NCI-H2107 treated with DMSO at 0.1 percent for 48 hours (cell line): ENCODE results near the gene TNFAIP8.
"Not testable (repeated sequence)": the region's sequence is repeated elsewhere in the genome, so short reads cannot be mapped to it uniquely, and the experiment has no call there.

Source experiments
- DNase-seq: peaks from one replicate; lab custom pipeline; 2025; ENCODE audit not compliant: unreplicated experiment; lab: John Stamatoyannopoulos, UW

The TNFAIP8 gene

GRCh38 chr5:119412279-119413227 is 56.7 kb downstream of the TNFAIP8 start:
- DNase-seq = no peak

- not testable (repeated sequence) for DNase-seq
Measured at GRCh38 chr5:119414124-119414734, 58.4 kb downstream of the TNFAIP8 start.

GRCh38 chr5:119417891-119418605 is 62.2 kb downstream of the TNFAIP8 start:
- DNase-seq = no peak

DNA sequence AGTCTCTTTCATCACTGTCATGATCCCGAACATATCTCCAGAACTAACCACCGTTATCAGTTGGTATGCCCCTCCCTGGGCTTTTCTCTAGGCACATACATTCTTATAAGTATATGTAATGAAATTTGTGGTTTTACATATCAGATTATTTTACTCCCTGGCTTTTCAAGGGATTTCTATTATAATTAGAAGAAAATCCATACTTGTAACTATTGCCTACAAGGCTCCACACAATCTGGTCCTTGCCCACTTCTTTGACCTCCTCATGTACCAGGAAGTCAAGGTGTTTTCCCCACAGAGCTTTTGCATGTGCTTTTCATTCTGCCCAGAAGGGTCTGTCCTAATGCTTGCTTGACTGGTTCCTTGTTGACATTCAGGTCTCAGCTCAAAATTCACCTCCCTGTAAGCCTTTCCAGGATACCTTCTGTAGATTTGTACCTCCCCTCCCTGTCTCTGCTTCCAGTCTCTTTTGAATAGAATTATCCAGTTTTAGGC is 62.8 kb downstream of the TNFAIP8 start:
- no peak for DNase-seq

DNA sequence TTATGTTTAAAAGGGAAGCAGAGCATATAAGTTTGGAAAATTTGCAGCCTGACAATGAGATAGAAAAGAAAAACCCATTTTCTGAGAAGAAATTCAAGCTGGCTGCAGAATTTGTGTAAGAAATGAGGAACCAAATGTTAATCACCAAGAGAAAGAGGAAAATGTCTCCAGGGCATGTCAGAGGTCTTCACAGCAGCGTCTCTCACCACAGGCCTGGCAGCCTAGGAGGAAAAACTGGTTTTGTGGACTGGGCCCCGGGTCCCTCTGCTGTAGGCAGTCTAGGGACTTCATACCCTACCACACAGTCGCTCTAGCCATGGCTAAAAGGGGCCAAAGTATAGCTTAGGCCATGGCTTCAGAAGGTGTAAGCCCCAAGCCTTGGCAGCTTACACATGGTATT is 64.3 kb downstream of the TNFAIP8 start:
- no peak for DNase-seq

- DNase-seq = no peak
Measured at GRCh38 chr5:119426057-119426456, 70.2 kb downstream of the TNFAIP8 start.

DNA sequence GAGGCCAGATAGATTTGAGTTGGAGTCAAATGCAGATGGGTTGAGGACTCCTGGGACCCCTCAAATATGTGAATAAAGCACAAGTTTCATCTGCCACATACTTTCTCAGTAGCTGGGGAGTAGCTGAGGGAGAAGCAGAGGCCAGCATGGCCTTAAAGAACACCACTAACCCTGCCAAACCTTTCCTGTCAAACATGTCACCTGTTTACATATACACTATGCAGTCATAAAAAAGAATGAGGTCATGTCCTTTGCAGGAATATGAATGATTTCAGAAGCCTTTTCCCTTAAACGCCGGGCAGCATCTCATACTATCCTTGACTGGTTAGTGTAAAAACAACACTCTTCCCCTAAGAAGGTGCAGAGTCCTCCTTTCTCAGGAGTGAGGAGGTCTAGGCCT is 71.2 kb downstream of the TNFAIP8 start:
- no peak for DNase-seq

DNA sequence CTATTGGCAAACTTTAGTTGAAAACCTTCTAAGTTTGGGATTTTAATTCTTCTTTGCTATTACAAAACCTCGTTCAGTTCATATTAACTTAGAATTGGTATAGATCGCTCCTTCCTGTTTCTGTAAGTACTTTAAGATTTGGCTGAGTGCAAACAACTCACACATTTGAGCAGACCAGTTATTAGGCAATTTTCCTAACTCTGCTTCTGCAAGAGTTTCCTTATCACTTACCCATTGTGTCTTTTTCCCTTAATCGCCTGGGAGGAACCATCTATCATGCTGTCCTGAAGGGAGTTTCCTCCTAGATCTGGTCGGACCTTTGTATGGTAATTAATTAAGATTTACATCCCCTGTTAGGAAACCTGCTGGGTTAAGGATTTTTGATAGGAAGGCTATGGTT is 71.8 kb downstream of the TNFAIP8 start:
- DNase-seq = not testable (repeated sequence)

DNA sequence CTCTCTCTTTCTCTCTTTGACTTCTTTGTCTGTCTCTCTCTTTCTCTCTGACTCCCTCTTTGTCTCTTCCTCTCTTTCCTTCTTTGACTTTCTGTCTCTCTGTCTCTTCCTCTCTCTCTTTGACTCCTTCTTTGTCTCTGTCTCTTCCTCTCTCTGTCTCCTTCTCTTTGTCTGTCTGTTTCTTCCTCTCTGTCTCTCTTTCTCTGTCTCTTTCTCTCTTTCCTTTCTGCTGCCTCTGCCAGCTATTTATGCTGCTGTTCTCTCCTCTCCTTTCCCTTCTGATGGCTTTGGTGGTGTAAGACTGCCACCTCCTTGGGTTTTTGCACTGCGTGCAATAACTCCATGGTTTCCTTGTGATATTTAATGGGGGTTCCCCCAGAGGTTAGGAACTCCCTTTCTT is 72.3 kb downstream of the TNFAIP8 start:
- not testable (repeated sequence) for DNase-seq

DNA sequence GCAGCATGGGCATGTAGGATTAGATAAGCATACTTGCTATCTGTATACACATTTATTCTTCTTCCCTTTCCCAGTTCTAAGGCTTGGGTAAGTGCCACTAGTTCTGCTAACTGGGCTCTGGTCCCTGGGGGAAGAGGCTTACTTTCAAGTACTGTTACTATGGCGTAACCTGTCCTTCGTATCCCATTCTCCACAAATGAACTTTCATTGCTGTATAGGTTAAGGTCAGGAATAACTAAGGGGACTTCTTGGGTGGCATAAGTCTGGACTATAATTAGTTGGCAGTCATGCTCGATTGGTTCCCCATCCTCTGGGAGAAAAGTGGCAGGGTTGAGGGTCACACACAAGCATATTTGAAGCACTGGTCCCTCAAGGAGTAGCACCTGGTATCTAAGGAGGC is 72.8 kb downstream of the TNFAIP8 start:
- DNase-seq = not testable (repeated sequence)

GRCh38 chr5:119432674-119433237 is 76.9 kb downstream of the TNFAIP8 start:
- not testable (repeated sequence) for DNase-seq

DNA sequence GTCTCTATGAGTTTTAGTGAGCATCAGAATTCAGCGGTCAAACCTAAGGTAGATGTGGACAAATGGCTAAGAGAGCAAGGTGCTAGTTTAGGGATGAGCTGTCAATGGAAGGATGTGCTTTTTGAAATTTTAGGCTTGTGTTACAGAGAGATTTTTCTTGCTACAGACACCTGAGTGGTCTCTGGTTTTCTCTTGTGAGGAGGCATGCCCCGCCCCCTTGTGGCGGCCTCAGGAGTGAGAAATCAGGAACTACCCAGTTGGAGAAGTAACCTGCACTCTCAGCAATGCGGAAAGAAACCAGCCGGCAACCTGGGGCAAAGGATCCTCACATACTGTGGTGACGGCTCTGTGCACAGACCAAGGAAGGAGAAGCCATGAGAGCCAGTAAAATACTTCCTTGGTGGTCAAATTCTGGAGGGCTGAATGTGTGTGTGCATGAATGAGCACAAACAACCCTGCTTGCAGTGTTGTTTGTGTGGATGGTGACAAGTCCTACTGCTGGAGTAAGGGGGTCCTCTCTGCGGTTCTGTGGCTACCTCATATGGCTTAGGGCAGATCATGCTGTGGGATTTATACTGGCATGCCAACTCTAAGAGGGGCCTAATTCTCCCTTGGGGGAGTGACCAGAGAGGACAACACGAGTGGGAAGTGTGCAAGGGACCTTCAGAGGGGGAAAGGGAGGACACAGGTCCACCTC is 79.8 kb downstream of the TNFAIP8 start:
- DNase-seq = no peak

DNA sequence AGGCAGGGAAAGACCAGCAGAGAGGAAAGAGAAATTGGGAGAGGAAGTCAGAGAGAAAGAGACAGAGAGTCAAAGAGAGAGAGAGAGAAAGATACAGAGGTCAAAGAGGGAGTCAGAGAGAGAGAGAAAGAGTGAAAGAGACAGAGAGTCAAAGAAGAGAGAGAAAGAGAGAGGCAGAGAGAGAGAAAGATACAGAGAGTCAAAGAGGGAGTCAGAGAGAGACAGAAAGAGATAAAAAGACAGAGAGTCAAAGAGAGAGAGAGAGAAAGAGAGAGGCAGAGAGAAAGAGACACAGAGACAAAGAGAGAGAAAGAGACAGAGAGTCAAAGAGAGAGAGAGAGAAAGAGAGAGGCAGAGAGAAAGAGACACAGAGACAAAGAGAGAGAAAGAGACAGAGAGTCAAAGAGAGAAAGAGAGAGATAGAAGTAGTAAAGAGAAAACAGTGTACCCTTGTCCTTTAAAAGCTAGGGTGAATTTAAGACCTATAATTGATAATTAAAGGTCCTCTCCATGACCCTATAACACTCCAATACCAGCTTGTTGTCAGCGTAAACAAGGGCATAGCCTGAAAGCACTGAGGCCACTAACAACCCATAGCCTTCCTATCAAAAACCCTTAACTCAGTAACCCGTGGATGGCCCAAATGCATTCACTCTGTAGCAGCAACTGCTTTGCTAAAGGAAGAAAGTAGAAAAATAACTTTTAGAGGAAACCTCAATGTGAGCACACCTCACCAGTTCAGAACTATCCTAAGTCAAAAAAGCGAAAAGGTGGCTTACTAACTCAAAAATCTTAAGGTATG is 82.2 kb downstream of the TNFAIP8 start:
- not testable (repeated sequence) for DNase-seq

- not testable (repeated sequence) for DNase-seq
Measured at GRCh38 chr5:119438587-119438917, 82.7 kb downstream of the TNFAIP8 start.

- DNase-seq = no peak
Measured at GRCh38 chr5:119439140-119439631, 83.4 kb downstream of the TNFAIP8 start.

DNA sequence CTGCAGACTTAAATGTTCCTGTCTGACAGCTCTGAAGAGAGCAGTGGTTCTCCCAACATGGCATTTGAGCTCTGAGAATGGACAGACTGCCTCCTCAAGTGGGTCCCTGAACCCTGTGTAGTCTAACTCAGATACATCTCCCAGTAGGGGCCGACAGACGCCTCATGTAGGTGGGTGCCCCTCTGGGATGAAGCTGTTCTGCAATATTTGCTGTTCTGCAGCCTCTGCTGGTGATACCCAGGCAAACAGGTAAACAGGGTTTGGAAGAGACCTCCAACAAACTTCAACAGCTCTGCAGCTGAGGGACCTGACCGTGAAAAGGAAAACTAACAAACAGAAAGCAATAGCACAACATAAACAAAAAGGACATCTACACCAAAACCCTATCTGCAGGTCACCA is 83.8 kb downstream of the TNFAIP8 start:
- DNase-seq = not testable (repeated sequence)

- not testable (repeated sequence) for DNase-seq
Measured at GRCh38 chr5:119444643-119445042, 88.8 kb downstream of the TNFAIP8 start.

GRCh38 chr5:119445544-119445943 is 89.7 kb downstream of the TNFAIP8 start:
- DNase-seq = no peak
